GM12878 (cell line): ENCODE measurements around the gene HTR3E. TPM values are rescaled to one million over a fixed set of nuclear protein-coding genes. Genes with fewer than 3 reads are reported as not detected.

Experiments
- ATAC-seq: fragments of 200-7000 bp; cut with Tn5 transposase; 3 replicates; pipeline ENCODE4 v1.9.1; 2020; ENCODE audit warnings: mild to moderate bottlenecking, moderate library complexity
- BruUV-seq: library from RNA; stranded (reverse); fragments of 400-500 nt; replicated peaks from 2 replicates; lab custom pipeline; 2021; lab: Mats Ljungman, UMichigan
- CTCF ChIA-PET: fragments of 300-600 bp; sonication (Branson Sonifier 250); formaldehyde crosslinking; extraction: SDS; loops from one replicate; lab custom pipeline; 2021; ENCODE audit warnings: inconsistent platforms; lab: Yijun Ruan, JAX
- POLR2A ChIA-PET: fragments of 350-600 bp; formaldehyde crosslinking; extraction: SDS; loops from one replicate; lab custom pipeline; 2021; ENCODE audit warnings: inconsistent platforms; lab: Charles Lee
- RAD21 ChIA-PET: fragments of 300-600 bp; sonication (Branson Sonifier 250); formaldehyde crosslinking; loops from one replicate; lab custom pipeline; 2023; ENCODE audit warnings: antibody characterized with exemption; ENCODE audit not compliant: unreplicated experiment; lab: Charles Lee
- SMC1A ChIA-PET: fragments of 300-600 bp; sonication (Branson Sonifier 250); formaldehyde crosslinking; loops from one replicate; lab custom pipeline; 2023; ENCODE audit not compliant: unreplicated experiment, uncharacterized antibody; lab: Charles Lee
- DNase-seq: peaks from one replicate; pipeline ENCODE4 v3.0.0-alpha.2; 2011; ENCODE audit warnings: low read depth, low spot score
- FAIRE-seq: peaks from 3 replicates; lab custom pipeline; 2011; peaks lifted over from hg19 to GRCh38; lab: Jason Lieb, UNC
- H2AFZ ChIP-seq: 2 replicates; pipeline ENCODE4 v1.6.0; 2011; ENCODE audit warnings: low read depth, low read length, control low read depth; ENCODE audit not compliant: control insufficient read depth
- H3K27ac ChIP-seq: 2 replicates; pipeline ENCODE4 v1.5.1; 2011; ENCODE audit warnings: control low read depth; ENCODE audit not compliant: control insufficient read depth, insufficient read depth
- H3K27me3 ChIP-seq, 2 experiments: replicated peaks in 1 of 2; 2 replicates each; pipeline versions ENCODE4 v1.6.0 to v1.6.1; 2011; ENCODE audit warnings: low read length in 1 of 2; ENCODE audit not compliant: control insufficient read depth in 2 of 2, insufficient read depth in 2 of 2
- H3K36me3 ChIP-seq, 2 experiments: 2 replicates each; pipeline ENCODE4 v1.5.1; 2011; ENCODE audit warnings: low read length in 1 of 2; ENCODE audit not compliant: control insufficient read depth in 2 of 2, insufficient read depth in 2 of 2
- H3K4me1 ChIP-seq: 2 replicates; pipeline ENCODE4 v1.6.1; 2011; ENCODE audit warnings: mild to moderate bottlenecking, low read length, moderate library complexity, mixed read lengths; ENCODE audit not compliant: control insufficient read depth, insufficient read depth
- H3K4me2 ChIP-seq: 2 replicates; pipeline ENCODE4 v1.6.0; 2011; ENCODE audit warnings: control low read depth; ENCODE audit not compliant: control insufficient read depth, insufficient read depth
- H3K4me3 ChIP-seq: fragments of 200-600 bp; sonication (generic); 2 replicates; pipeline ENCODE4 v1.5.1; 2016
- H3K79me2 ChIP-seq: 2 replicates; pipeline ENCODE4 v1.6.0; 2011; ENCODE audit warnings: low read length; ENCODE audit not compliant: control insufficient read depth, insufficient read depth
- H3K9ac ChIP-seq: 2 replicates; pipeline ENCODE4 v1.8.0; 2011; ENCODE audit warnings: low read length, control low read depth, mixed read lengths; ENCODE audit not compliant: control insufficient read depth, insufficient read depth
- H3K9me3 ChIP-seq: replicated peaks from 3 replicates; pipeline ENCODE4 v1.5.1; 2011; ENCODE audit warnings: mild to moderate bottlenecking, low read length; ENCODE audit not compliant: control insufficient read depth, insufficient read depth
- H4K20me1 ChIP-seq: 2 replicates; pipeline ENCODE4 v1.6.0; 2011; ENCODE audit not compliant: control insufficient read depth, insufficient read depth
- ATF2 ChIP-seq: IDR thresholded peaks from 2 replicates; pipeline ENCODE4 v1.6.1; 2012; ENCODE audit warnings: low read length, inconsistent platforms
- ATF7 ChIP-seq: fragments of 450-650 bp; IDR thresholded peaks from 2 replicates; pipeline ENCODE4 v1.6.1; 2016; ENCODE audit warnings: low read depth, mild to moderate bottlenecking
- BCL11A ChIP-seq: IDR thresholded peaks from 2 replicates; pipeline ENCODE4 v1.6.1; 2011; ENCODE audit warnings: low read depth, low read length
- BRCA1 ChIP-seq: IDR thresholded peaks from 2 replicates; pipeline ENCODE4 v1.6.1; 2011; ENCODE audit warnings: low read depth, low read length, improper control_type of control experiment
- CBFB ChIP-seq: IDR thresholded peaks from 2 replicates; pipeline ENCODE4 v1.6.1; 2016; ENCODE audit warnings: antibody characterized with exemption, low read depth
- CHD2 ChIP-seq: IDR thresholded peaks from 2 replicates; pipeline ENCODE4 v1.6.1; 2011; ENCODE audit warnings: low read depth, low read length, improper control_type of control experiment, borderline replicate concordance
- CREB1 ChIP-seq: IDR thresholded peaks from 2 replicates; pipeline ENCODE4 v1.6.1; 2012; ENCODE audit warnings: low read depth, mild to moderate bottlenecking, inconsistent platforms
- HDGF ChIP-seq: fragments of 450-650 bp; IDR thresholded peaks from 2 replicates; pipeline ENCODE4 v1.6.1; 2016; ENCODE audit warnings: antibody characterized with exemption
- JUND ChIP-seq: IDR thresholded peaks from 2 replicates; pipeline ENCODE4 v1.6.1; 2012; ENCODE audit warnings: low read depth, mild to moderate bottlenecking, low read length, improper control_type of control experiment, moderate library complexity
- LARP7 ChIP-seq: fragments of 450-650 bp; IDR thresholded peaks from 2 replicates; pipeline ENCODE4 v1.6.1; 2017; ENCODE audit warnings: mild to moderate bottlenecking
- MXI1 ChIP-seq: fragments of 150-350 bp; IDR thresholded peaks from 2 replicates; pipeline ENCODE4 v1.6.1; 2011; ENCODE audit warnings: low read depth, mild to moderate bottlenecking, inconsistent platforms, low read length, improper control_type of control experiment
- POLR2A ChIP-seq: IDR thresholded peaks from 2 replicates; pipeline ENCODE4 v1.6.1; 2011; ENCODE audit warnings: low read depth, mild to moderate bottlenecking, low read length
- RAD51 ChIP-seq: fragments of 450-650 bp; IDR thresholded peaks from 2 replicates; pipeline ENCODE4 v1.6.1; 2016; ENCODE audit warnings: moderate library complexity, mild to moderate bottlenecking, inconsistent platforms
- RB1 ChIP-seq: fragments of 450-650 bp; formaldehyde crosslinking; IDR thresholded peaks from 2 replicates; pipeline ENCODE4 v1.6.1; 2017; ENCODE audit warnings: mild to moderate bottlenecking, borderline replicate concordance
- RUNX3 ChIP-seq: IDR thresholded peaks from 2 replicates; pipeline ENCODE4 v1.6.1; 2012; ENCODE audit warnings: low read length, inconsistent platforms
- SIN3A ChIP-seq: IDR thresholded peaks from 2 replicates; pipeline ENCODE4 v1.6.1; 2012; ENCODE audit warnings: low read depth, low read length, improper control_type of control experiment
- SP1 ChIP-seq: IDR thresholded peaks from one replicate; pipeline ENCODE4 v1.6.1; 2011; ENCODE audit warnings: low read depth, low read length
- SRF ChIP-seq, 2 experiments: IDR thresholded peaks; 2 replicates each; pipeline ENCODE4 v1.6.1; 2011; ENCODE audit warnings: low read depth in 2 of 2, low read length in 2 of 2, mild to moderate bottlenecking in 1 of 2, moderate library complexity in 1 of 2
- STAT3 ChIP-seq: IDR thresholded peaks from 2 replicates; pipeline ENCODE4 v1.6.1; 2011; ENCODE audit warnings: low read depth, low read length, improper control_type of control experiment
- ZNF217 ChIP-seq: fragments of 450-650 bp; IDR thresholded peaks from 2 replicates; pipeline ENCODE4 v1.6.1; 2017; ENCODE audit warnings: antibody characterized with exemption, mild to moderate bottlenecking
- ZNF384 ChIP-seq: IDR thresholded peaks from 2 replicates; pipeline ENCODE4 v1.6.1; 2012; ENCODE audit warnings: low read depth, mild to moderate bottlenecking, low read length, improper control_type of control experiment, borderline replicate concordance
- ZNF622 ChIP-seq: fragments of 450-650 bp; IDR thresholded peaks from 2 replicates; pipeline ENCODE4 v1.6.1; 2017; ENCODE audit warnings: mild to moderate bottlenecking, inconsistent platforms
- WGBS: methylation state at CpG from one replicate; pipeline ENCODE4 v1.1.6; 2016; ENCODE audit warnings: low lambda C conversion rate; ENCODE audit not compliant: insufficient replicate concordance, insufficient coverage; ENCODE audit errors: missing lambda C conversion rate; 5-methylcytosine and 5-hydroxymethylcytosine counted together
- in situ Hi-C: fragments of 300-500 bp; cut with MboI; formaldehyde crosslinking; loops from 9 replicates; pipeline ENCODE4 v1.14.3; 2018; ENCODE audit warnings: mixed read lengths
- intact Hi-C: fragments of 100-400 bp; cut with micrococcal nuclease; formaldehyde crosslinking; loops from one replicate; pipeline ENCODE4 v1.14.2; 2022; ENCODE audit not compliant: unreplicated experiment
- polyA plus RNA-seq, 11 experiments: library from polyadenylated mRNA; depleted of rRNA in 4 of 11; unstranded in 6 of 11; stranded (reverse) in 5 of 11; fragments of >200 nt; fragmentation: Nextera tagmentation in 4 of 11; fragmentation: Illumina TruSeq in 1 of 11; extraction: Ambion mirVana in 4 of 11; extraction: Trizol in 1 of 11; gene quantifications; 1 replicate in 1 of 11; 2 replicates in 10 of 11; pipeline versions ENCODE4 v1.2.1 to v1.2.3, GENCODE V29; 2011 to 2016; ENCODE audit warnings: inconsistent platforms in 2 of 11, missing spikeins in 2 of 11, low read depth in 1 of 11
- total RNA-seq, 4 experiments: library from RNA; depleted of rRNA in 3 of 4; stranded (reverse); fragments of >200 nt in 3 of 4; fragmentation: Illumina TruSeq in 1 of 4; extraction: Trizol in 1 of 4; gene quantifications; 2 replicates each; pipeline versions ENCODE4 v1.2.1 to v1.2.3, GENCODE V29; 2013 to 2021
- TF ChIP-seq, protein P1 (sequence below): fragments of 450-650 bp; IDR thresholded peaks from 2 replicates; pipeline ENCODE4 v1.6.1; 2016; ENCODE audit warnings: mild to moderate bottlenecking

HTR3E gene
- total and polyA plus RNA-seq, 10 of the 15 experiments (the other 5 are each of a cell fraction or from before 2014, with no cell fraction given) = not detected

DNA sequence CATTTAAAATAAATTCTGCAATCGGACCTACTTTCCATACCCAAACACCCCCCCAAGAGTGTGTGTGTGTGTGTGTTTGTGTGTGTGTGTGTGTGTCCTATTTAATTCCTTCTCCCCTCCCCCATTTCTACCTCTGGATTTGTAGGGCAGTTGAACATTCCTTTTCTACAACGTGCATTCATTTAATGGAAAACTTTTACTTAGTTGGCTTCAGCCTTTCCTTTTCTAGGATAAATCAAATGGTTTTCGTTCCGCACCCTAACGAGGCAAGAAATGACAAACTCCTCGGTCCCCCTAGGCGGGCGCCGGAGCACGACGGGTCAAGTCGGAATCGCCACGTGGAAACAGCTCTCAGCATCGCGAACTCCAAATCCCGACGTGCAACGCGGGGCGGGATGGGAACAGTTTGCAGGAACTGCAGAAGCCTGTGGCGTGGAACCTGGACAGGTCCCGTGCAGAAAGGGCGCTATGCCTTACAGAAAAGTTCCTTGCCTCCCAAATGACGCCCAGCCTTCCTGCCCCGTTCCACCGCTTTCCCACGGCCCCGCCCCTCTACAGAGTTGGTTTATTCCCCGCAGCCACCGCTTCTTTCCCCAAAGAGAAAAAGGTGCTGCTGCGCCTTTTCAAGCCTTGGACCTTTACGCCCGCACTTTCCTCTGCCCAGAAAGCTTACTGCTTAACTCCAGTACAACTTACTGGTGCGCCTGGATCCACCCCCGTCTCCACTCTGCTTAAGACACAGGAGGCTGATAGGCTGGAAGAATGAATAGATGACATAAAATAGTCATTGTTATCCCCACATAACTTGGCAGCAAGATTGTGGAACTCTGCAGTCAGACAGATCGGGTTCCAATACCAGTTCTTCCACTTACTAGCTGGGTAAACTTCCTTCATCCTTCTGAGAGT is 37.2 kb downstream of the HTR3E start:
- Histone ChIP-seq H3K79me2 (peaks cover 45% of the 10 kb centered on the region), H3K27me3 (no peaks in the 10 kb centered on the region), H3K9ac (peak overlapping the region; percentile 94), H3K4me1 (peaks cover 4% of the 10 kb centered on the region; the same call in 1 of the 2 replicates), H2AFZ (peak overlapping the region; percentile 98), H3K4me2 (peak overlapping the region; percentile 91), H3K27ac (peak overlapping the region; percentile 84), H3K4me3 (peak overlapping the region; percentile 95), H4K20me1 (no peaks in the 10 kb centered on the region), H3K9me3 (no peaks in the 10 kb centered on the region), H3K36me3 (no peaks in the 10 kb centered on the region)
- peak; percentile 74 for ATAC-seq
- DNase-seq = no peak
- WGBS = 5% methylated on average over 36 of the region's 37 CpGs
- ChIA-PET RAD21 (interaction anchor here (1.1 to 2.6 kb wide), 3 partner anchors 22 to 116 kb away, joined by 3 to 10 read pairs (median 4); partner anchors contain the start of genes ABCC5 and DVL3), CTCF (interaction anchor here (1.0 to 2.0 kb wide), 4 partner anchors 10 to 116 kb away, joined by 3 to 7 read pairs (median 4); partner anchors contain the start of genes ABCC5 and DVL3), POLR2A (interaction anchor here (0.6 to 1.6 kb wide), 3 partner anchors 21 to 53 kb away, joined by 3 to 4 read pairs (median 4); partner anchors contain the start of gene DVL3), SMC1A (interaction anchor here (0.7 to 1.6 kb wide), 5 partner anchors 12 to 117 kb away, joined by 3 to 5 read pairs (median 3); no protein-coding TSS in a partner anchor)
- FAIRE-seq = peak; percentile 84
- intact Hi-C loops (loop anchor here (1.0 to 10.0 kb wide), 3 partner anchors 21 to 239 kb away; partner anchors contain the start of genes ABCF3 and DVL3), in situ Hi-C loops (no loop called here)
- BruUV-seq = no TSS peak
- TF ChIP-seq ZNF217 (no peak), RUNX3 (no peak; the same call in 1 of the 2 replicates), SRF (IDR thresholded peaks at IDR 0.05; ENCODE audit: low read depth in 2 of 2, low read length in 2 of 2) (0 out of 4 replicates have a peak, but pooled peaks of 1 of the 2 experiments have one; percentile 22), CHD2 (0 out of 2 replicates have a peak, but pooled peaks have one; percentile 62), RAD51 (no peak), CBFB (no peak), ZNF384 (no peak), BRCA1 (no peak), JUND (no peak), STAT3 (no peak), ATF7 (no peak), RB1 (no peak), SIN3A (peak; percentile 24; the same call in 1 of the 2 replicates), ATF2 (no peak), LARP7 (no peak), POLR2A (0 out of 2 replicates have a peak, but pooled peaks have one; percentile 12), BCL11A (no peak), ZNF622 (no peak), HDGF (no peak), MXI1 (peak; percentile 97), SP1 (peak; percentile 23), CREB1 (peak; percentile 47; the same call in 1 of the 2 replicates)
- TF ChIP-seq, protein P1, sequence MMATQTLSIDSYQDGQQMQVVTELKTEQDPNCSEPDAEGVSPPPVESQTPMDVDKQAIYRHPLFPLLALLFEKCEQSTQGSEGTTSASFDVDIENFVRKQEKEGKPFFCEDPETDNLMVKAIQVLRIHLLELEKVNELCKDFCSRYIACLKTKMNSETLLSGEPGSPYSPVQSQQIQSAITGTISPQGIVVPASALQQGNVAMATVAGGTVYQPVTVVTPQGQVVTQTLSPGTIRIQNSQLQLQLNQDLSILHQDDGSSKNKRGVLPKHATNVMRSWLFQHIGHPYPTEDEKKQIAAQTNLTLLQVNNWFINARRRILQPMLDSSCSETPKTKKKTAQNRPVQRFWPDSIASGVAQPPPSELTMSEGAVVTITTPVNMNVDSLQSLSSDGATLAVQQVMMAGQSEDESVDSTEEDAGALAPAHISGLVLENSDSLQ = no peak
